ENCODE data around the gene TP53TG5.
A peak's percentile ranks its signal among the peaks of the same experiment; 100 is the strongest.

Gene TP53TG5

DNA sequence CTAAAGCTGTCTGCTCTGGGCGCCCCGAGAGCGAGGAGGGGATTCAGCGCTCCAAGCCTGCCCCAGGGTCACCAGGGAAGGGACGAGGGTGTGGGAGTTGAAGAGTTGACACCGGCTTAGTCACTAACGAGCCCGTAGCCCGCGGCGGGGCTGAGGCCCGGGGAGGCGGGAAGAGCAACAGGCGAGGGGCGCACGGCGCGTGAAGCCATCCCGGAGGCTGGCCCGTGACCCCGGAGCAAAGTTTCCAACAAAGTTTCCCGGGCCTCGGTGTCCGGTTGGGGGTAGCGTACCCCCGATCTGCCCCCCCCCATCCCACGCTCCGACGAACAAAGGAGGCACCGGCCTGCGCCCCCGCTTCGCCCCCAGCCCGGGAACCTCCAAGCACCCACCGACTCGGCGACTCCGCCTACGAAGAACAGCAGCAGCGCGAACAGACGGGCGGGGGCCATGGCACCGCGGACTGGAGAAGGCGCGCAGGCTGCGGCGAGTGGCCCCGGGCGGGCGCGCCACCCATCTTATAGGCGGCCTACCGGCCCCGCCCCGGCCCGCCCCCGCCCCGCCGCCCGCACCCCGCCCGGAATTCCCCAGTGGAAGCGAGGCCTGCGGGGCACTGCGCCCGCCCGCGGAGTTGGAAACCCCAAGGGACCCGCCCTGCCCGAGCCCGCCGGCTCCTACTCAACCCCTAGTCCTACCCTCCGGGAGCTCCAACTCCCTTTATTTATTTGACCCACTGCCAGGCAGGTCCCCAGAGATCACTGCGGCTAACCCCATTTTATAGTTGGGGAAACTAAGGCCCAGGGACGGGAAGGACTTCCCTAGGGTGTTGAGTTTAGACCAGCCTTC, 30.0 kb downstream of the TP53TG5 start, which contains the start of gene SDC4 (continued):
- TF ChIP-seq, protein P1, sequence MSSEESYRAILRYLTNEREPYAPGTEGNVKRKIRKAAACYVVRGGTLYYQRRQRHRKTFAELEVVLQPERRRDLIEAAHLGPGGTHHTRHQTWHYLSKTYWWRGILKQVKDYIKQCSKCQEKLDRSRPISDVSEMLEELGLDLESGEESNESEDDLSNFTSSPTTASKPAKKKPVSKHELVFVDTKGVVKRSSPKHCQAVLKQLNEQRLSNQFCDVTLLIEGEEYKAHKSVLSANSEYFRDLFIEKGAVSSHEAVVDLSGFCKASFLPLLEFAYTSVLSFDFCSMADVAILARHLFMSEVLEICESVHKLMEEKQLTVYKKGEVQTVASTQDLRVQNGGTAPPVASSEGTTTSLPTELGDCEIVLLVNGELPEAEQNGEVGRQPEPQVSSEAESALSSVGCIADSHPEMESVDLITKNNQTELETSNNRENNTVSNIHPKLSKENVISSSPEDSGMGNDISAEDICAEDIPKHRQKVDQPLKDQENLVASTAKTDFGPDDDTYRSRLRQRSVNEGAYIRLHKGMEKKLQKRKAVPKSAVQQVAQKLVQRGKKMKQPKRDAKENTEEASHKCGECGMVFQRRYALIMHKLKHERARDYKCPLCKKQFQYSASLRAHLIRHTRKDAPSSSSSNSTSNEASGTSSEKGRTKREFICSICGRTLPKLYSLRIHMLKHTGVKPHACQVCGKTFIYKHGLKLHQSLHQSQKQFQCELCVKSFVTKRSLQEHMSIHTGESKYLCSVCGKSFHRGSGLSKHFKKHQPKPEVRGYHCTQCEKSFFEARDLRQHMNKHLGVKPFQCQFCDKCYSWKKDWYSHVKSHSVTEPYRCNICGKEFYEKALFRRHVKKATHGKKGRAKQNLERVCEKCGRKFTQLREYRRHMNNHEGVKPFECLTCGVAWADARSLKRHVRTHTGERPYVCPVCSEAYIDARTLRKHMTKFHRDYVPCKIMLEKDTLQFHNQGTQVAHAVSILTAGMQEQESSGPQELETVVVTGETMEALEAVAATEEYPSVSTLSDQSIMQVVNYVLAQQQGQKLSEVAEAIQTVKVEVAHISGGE (tag by site-specific recombination; conservative IDR thresholded peaks at IDR 0.05; ENCODE audit: low read depth) = 0 out of 2 replicates have a peak, but pooled peaks have one; percentile 25
- TF ChIP-seq ZFP37 (tag by site-specific recombination; IDR thresholded peaks at IDR 0.05) (peak; percentile 70; the same call in 1 of the 2 replicates), GLI4 (tag by site-specific recombination; IDR thresholded peaks at IDR 0.05) (no peak), SP3 (tag by site-specific recombination; IDR thresholded peaks at IDR 0.05) (peak; percentile 61), ZNF777 (tag by site-specific recombination; IDR thresholded peaks at IDR 0.05; ENCODE audit: borderline replicate concordance) (peak; percentile 57; the same call in 1 of the 2 replicates), ZNF391 (tag by site-specific recombination; IDR thresholded peaks at IDR 0.05; ENCODE audit: borderline replicate concordance, low read depth) (peak; percentile 69), KLF7 (tag by site-specific recombination; IDR thresholded peaks at IDR 0.05; ENCODE audit: borderline replicate concordance) (0 out of 2 replicates have a peak, but pooled peaks have one; percentile 4), ZNF677 (tag by site-specific recombination; IDR thresholded peaks at IDR 0.05) (no peak), ZEB2 (tag by site-specific recombination; IDR thresholded peaks at IDR 0.05) (peak; percentile 45; the same call in 1 of the 2 replicates), ZNF324 (tag by site-specific recombination; IDR thresholded peaks at IDR 0.05) (no peak), ZBTB48 (tag by site-specific recombination; IDR thresholded peaks at IDR 0.05) (peak; percentile 45; the same call in 1 of the 2 replicates), ZNF138 (tag by site-specific recombination; IDR thresholded peaks at IDR 0.05; ENCODE audit: borderline replicate concordance) (no peak), KLF1 (tag by site-specific recombination; IDR thresholded peaks at IDR 0.05) (peak; percentile 53; the same call in 1 of the 2 replicates), YY1 (tag by site-specific recombination; IDR thresholded peaks at IDR 0.05) (peak; percentile 29; the same call in 1 of the 2 replicates), ZBTB7A (tag by site-specific recombination; IDR thresholded peaks at IDR 0.05; ENCODE audit: low read depth) (peak; percentile 78; the same call in 1 of the 2 replicates), MEIS1 (CRISPR knock-in tag; IDR thresholded peaks at IDR 0.05; ENCODE audit: borderline replicate concordance) (no peak), GLIS2 (tag by site-specific recombination; IDR thresholded peaks at IDR 0.05) (peak; percentile 58), ZSCAN23 (tag by site-specific recombination; IDR thresholded peaks at IDR 0.05) (no peak)
- TF ChIP-seq, protein P2, sequence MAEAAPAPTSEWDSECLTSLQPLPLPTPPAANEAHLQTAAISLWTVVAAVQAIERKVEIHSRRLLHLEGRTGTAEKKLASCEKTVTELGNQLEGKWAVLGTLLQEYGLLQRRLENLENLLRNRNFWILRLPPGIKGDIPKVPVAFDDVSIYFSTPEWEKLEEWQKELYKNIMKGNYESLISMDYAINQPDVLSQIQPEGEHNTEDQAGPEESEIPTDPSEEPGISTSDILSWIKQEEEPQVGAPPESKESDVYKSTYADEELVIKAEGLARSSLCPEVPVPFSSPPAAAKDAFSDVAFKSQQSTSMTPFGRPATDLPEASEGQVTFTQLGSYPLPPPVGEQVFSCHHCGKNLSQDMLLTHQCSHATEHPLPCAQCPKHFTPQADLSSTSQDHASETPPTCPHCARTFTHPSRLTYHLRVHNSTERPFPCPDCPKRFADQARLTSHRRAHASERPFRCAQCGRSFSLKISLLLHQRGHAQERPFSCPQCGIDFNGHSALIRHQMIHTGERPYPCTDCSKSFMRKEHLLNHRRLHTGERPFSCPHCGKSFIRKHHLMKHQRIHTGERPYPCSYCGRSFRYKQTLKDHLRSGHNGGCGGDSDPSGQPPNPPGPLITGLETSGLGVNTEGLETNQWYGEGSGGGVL (tag by site-specific recombination; IDR thresholded peaks at IDR 0.05) = no peak
- TF ChIP-seq, protein P3, sequence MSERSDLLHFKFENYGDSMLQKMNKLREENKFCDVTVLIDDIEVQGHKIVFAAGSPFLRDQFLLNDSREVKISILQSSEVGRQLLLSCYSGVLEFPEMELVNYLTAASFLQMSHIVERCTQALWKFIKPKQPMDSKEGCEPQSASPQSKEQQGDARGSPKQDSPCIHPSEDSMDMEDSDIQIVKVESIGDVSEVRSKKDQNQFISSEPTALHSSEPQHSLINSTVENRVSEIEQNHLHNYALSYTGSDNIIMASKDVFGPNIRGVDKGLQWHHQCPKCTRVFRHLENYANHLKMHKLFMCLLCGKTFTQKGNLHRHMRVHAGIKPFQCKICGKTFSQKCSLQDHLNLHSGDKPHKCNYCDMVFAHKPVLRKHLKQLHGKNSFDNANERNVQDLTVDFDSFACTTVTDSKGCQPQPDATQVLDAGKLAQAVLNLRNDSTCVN (tag by site-specific recombination; optimal IDR thresholded peaks at IDR 0.05) = peak; percentile 88
- TF ChIP-seq, protein P4, sequence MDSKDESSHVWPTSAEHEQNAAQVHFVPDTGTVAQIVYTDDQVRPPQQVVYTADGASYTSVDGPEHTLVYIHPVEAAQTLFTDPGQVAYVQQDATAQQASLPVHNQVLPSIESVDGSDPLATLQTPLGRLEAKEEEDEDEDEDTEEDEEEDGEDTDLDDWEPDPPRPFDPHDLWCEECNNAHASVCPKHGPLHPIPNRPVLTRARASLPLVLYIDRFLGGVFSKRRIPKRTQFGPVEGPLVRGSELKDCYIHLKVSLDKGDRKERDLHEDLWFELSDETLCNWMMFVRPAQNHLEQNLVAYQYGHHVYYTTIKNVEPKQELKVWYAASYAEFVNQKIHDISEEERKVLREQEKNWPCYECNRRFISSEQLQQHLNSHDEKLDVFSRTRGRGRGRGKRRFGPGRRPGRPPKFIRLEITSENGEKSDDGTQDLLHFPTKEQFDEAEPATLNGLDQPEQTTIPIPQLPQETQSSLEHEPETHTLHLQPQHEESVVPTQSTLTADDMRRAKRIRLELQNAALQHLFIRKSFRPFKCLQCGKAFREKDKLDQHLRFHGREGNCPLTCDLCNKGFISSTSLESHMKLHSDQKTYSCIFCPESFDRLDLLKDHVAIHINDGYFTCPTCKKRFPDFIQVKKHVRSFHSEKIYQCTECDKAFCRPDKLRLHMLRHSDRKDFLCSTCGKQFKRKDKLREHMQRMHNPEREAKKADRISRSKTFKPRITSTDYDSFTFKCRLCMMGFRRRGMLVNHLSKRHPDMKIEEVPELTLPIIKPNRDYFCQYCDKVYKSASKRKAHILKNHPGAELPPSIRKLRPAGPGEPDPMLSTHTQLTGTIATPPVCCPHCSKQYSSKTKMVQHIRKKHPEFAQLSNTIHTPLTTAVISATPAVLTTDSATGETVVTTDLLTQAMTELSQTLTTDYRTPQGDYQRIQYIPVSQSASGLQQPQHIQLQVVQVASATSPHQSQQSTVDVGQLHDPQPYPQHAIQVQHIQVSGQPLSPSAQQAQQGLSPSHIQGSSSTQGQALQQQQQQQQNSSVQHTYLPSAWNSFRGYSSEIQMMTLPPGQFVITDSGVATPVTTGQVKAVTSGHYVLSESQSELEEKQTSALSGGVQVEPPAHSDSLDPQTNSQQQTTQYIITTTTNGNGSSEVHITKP (tag by site-specific recombination; IDR thresholded peaks at IDR 0.05) = peak; percentile 86
- TF ChIP-seq, protein P5, sequence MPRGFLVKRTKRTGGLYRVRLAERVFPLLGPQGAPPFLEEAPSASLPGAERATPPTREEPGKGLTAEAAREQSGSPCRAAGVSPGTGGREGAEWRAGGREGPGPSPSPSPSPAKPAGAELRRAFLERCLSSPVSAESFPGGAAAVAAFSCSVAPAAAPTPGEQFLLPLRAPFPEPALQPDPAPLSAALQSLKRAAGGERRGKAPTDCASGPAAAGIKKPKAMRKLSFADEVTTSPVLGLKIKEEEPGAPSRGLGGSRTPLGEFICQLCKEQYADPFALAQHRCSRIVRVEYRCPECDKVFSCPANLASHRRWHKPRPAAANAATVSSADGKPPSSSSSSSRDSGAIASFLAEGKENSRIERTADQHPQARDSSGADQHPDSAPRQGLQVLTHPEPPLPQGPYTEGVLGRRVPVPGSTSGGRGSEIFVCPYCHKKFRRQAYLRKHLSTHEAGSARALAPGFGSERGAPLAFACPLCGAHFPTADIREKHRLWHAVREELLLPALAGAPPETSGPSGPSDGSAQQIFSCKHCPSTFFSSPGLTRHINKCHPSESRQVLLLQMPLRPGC (tag by site-specific recombination; IDR thresholded peaks at IDR 0.05) = 0 out of 2 replicates have a peak, but pooled peaks have one; percentile 11
- TF ChIP-seq, protein P6, sequence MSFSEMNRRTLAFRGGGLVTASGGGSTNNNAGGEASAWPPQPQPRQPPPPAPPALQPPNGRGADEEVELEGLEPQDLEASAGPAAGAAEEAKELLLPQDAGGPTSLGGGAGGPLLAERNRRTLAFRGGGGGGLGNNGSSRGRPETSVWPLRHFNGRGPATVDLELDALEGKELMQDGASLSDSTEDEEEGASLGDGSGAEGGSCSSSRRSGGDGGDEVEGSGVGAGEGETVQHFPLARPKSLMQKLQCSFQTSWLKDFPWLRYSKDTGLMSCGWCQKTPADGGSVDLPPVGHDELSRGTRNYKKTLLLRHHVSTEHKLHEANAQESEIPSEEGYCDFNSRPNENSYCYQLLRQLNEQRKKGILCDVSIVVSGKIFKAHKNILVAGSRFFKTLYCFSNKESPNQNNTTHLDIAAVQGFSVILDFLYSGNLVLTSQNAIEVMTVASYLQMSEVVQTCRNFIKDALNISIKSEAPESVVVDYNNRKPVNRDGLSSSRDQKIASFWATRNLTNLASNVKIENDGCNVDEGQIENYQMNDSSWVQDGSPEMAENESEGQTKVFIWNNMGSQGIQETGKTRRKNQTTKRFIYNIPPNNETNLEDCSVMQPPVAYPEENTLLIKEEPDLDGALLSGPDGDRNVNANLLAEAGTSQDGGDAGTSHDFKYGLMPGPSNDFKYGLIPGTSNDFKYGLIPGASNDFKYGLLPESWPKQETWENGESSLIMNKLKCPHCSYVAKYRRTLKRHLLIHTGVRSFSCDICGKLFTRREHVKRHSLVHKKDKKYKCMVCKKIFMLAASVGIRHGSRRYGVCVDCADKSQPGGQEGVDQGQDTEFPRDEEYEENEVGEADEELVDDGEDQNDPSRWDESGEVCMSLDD (tag by site-specific recombination; IDR thresholded peaks at IDR 0.05) = peak; percentile 90

All from HEK293 (cell line).